Measurements from ENCODE around the gene TMBIM6.

TMBIM6 gene

DNA sequence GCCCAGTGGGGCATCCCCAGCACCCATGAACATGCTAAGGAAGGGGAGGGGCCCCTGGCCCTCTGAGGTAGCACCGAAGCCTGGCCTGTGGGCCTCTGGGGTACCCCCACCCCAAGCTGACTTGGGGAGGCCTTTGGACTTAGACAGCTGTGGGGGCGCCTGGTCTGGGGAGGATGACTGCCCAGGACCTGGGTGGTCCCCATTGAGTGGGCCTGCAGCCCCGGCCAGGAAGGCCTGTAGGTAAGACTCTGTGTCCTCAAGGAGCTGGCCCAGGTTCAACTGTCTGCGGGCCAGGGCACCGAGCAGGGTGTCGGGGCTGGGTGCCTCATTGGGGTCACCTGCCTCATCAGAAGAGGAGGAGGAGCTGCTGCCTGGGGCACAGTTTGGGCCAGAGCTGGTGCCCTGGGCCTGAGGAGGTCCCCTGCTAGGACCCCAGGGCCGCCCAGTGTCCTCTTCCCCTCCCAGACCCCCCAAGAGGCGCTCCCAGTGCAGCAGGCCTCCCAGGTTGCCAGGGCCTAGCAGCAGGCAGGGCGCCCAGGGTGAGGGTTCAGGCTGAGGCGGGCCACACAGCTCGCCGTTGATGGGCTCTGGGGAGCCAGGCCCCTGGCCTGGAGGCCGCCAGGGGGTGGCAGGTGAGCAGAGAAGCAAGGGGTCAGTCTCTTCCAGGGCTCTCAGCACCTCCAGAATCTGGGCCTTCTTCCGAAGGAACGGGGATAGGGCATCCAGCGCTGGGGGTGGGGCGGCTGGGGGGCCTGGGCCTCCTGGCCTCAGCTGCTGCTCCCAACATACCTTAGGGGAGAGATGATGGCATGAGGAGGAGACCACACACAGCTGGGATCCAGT is 55.5 kb downstream of the TMBIM6 start:
- DNase-seq (ENCODE audit: low read depth in 2 of 2, low spot score in 1 of 2), result no peak

DNA sequence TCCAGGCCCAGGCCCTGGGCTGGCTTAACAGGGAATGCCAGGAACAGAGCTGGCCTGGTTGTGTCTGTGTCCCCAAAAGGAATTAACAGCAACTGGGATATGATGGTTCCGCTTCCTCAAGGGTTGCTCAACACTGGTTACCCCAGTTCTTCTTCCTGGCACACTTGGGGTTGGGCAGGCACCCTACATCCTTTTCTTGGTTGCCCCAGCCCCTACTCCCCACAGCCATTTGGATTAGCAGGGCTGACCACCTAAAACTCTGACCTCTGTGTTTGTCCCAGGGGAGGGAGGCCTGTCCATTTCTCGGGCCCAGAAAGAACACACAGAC is 56.1 kb downstream of the TMBIM6 start:
- no peak for DNase-seq (ENCODE audit: low read depth in 2 of 2, low spot score in 1 of 2)

DNA sequence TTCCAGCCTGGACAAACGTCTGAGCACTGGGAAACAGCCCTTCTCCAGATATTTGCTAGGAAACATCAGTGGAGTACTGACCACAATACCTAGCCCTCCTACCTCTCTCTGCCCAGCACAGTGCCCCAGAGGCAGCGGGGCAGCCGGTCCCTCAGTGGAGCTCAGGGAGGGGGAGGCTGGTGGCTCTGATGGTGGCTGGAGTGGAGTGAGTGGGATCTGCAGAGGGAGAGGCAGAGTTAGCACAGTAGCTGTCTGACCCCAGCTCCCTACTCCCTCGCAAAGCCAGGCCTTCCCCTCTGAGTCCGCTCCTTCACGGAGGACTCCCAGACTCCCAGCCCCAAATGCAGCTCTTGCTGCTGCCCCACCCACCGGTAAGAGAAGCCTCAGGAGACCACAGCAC is 56.9 kb downstream of the TMBIM6 start:
- no peak for DNase-seq (ENCODE audit: low read depth in 2 of 2, low spot score in 1 of 2)

DNA sequence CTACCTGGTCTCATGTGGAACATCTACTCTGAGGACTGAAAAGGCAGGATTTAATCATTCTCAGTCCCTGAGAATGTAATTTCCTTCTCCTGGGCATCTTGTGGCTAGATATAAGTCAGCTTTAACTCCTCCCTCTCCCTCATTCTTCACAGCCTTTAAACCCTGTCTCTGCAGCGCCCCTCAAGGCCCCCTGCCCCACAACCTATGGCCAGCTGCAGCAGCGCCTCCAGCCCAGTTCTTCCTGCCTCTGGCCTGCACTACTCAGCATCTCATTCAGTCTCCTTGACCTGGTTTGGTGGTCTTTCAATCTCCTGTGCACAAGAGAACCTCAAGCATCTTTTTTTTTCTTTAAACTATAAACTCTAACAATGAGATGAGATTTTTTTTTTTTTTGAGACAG is 57.6 kb downstream of the TMBIM6 start:
- DNase-seq (ENCODE audit: low read depth in 2 of 2, low spot score in 1 of 2), result no peak

DNA sequence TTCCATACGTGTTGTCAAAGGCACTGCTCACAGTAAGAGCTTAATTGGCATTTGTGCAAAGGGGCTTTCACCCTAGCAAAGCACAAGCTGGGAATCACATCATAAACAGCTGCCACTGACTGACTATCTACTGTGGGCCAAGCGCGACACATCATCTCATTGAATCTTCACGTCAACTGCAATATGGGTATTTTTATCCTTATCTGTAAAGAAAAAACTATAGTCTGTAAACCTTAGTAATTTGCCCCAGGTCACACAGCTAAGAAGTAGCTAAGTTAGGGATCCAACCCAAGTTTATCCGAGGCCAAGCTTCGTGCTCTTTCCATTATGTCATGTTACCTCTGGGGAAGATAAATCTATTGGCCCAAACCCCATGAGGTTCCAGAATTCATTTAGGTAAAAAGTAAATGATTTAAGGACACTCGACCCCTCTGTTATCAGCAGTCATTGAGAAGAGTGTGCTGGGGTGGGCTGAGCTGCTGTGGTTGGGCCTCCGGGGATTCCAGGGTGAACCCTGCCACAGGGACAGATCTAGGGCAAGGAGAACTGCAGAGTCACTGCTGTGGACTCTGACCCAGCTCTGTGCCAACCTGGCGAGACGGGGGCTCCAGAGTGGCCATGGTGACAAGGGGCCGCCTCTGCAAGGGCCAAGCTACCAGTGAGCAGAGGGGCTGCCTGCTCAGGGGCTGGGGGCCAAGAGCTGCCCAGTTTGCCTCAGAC is 59.2 kb downstream of the TMBIM6 start:
- no peak for DNase-seq (ENCODE audit: low read depth in 2 of 2, low spot score in 1 of 2)

DNA sequence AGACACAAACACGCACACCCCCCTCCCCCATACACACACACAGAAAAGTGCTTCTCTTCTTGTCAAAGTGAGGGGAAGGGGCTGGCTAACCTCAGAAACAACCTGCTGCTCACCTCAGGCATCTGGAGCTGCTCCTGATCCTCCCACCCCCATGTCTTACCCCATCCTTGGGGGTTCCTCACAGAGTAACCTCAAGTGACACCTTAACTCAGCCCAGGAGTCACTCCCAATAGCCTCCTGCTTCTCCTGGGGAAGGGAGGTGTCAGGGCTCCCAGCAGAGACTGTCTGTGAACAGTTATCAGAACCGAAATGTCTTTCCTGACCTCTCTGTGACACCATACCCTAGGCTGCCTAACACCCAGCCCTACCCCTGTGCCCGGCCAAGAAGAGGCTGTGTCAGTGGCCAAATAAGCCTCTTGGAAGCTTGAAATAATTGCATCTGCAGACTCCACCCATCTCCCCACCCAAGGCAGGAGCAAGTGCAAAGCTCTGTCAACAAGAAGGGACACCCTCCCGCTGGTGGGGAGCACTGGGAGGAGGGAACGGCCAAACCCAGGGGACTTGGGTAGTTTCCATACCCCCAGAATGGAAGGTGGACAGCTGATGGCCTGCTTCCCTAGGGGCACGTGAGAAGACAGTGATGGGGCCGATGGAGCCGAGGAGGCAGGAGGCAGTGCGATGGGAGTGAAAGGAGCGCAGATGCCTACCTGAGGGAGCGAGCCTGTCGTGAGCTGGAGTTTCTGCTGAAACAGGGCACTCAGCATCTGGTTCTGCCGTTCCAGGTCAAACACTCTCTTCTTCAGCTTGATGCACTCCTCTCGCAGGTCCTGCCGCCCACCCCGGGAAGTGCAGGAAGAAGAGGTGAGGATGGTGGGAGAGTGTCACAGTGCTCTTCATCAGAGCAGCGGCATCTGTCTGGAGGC is 60.0 kb downstream of the TMBIM6 start:
- no peak for DNase-seq (ENCODE audit: low read depth in 2 of 2, low spot score in 1 of 2)

DNA sequence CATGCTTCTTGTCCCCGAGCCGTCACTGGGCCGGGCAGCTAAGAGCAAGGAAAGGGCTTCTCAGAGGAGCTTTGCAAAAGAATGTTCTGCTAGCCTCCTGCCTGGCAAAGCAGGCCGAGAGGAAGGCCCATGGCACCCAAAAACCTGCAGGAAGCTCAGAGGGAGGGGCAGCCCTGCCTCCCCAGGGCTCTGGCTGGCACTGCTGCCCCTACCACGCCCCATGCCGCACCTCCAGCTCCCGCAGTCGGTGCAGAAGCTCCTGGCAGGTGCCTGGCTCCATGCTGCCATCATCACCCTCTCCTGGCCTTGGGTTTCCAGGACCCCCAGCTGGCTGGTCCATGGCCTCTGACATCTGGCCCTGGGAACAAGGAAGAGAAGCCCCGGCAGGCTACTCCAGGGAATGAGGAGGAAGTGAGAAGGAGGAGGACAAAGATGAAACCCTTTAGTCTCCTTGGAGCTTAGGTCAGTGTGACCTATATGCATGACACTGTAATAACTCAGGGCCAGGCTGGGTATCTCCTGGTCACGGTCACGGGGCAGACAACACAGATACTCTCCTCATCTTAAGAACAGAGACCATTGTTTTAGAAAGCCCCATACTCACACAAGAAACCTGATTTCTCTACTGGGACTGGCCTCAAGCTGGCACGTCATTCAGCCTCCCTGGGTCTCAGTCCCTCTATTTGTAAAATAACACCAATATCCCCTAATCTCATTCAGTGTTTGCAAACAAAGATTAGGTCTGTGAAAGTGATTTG is 62.5 kb downstream of the TMBIM6 start:
- DNase-seq (ENCODE audit: low read depth in 2 of 2, low spot score in 1 of 2), result no peak

DNA sequence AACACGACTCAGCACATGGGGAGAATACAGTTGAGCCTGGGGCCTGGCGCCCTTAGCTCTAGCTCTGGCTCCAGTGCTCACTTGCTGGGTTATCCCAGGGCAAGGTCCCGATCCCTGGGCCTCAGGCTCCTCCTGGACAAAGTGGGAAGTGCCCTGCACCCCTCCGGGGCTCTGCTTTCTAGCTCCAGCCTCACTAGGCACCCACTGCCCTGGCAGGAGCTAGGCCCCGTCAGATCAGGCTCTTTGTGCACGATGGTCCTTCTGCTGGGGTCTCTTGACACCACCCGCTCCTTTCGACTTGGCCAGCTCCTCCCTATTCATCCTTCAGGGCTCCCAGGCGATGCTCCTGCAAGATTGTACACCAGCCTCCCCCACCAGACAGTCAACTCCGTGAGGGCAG is 63.5 kb downstream of the TMBIM6 start:
- no peak for DNase-seq (ENCODE audit: low read depth in 2 of 2, low spot score in 1 of 2)

DNA sequence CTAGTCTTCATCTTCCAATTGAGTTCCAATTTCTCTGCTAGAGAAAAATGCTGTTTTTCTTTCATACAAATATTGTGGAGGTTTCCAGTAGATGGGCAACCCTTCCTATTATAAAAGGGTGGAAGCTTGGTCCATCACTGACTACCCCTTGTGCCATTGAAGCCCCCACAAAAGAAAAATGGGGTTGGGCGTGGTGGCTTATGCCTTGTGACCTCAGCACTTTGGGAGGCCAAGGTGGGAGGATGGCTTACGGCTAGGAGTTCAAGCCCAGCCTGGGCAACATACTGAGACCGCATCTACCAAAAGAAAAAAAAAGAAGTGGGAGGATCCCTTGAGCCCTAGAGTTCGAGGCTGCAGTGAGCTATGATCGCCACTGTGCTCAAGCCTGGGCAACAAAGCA is 64.1 kb downstream of the TMBIM6 start:
- no peak for DNase-seq (ENCODE audit: low read depth in 2 of 2, low spot score in 1 of 2)

DNA sequence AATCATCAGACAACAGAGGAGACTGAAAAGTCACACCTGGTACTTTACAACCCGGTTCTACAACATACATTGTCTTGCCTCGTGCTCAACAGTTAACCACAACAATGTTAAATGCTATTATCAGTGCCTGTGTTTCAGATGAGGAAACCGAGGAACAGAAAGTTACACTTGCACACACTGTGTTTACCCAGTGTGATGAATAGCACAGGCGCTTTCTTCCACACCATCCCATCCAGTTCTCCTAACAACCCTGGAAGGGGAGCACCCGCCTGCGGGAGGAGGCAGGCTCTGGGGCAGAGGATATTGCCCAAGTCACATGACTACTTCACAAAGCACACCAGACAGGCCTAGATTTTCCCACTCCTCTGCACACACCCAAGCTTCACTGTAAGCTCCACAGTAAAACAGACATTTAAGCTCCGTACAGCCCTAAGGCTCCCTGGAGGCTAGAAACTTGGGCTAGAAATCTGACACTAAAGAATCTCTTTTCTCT is 65.0 kb downstream of the TMBIM6 start:
- no peak for DNase-seq (ENCODE audit: low read depth in 2 of 2, low spot score in 1 of 2)

DNA sequence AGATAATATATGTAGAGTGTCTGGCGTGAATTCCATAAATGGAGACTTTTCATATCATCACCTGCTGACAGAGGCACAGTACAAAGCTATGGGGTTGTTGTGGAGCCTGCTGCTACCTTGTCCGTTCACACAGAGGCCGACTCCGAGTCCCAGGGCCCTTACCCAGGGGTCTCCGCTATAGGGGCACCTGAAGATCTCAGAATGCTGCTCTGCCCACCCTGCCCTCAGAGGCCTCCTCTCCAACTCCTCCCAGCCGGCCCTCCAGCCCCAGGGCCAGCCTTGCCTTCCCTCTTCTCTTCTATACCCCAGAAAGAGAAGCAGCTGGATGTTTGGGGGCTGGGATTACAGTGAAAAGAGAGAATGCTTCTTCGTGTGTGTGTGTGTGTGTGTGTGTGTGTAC is 65.5 kb downstream of the TMBIM6 start:
- DNase-seq (ENCODE audit: low read depth in 2 of 2, low spot score in 1 of 2), result no peak

DNA sequence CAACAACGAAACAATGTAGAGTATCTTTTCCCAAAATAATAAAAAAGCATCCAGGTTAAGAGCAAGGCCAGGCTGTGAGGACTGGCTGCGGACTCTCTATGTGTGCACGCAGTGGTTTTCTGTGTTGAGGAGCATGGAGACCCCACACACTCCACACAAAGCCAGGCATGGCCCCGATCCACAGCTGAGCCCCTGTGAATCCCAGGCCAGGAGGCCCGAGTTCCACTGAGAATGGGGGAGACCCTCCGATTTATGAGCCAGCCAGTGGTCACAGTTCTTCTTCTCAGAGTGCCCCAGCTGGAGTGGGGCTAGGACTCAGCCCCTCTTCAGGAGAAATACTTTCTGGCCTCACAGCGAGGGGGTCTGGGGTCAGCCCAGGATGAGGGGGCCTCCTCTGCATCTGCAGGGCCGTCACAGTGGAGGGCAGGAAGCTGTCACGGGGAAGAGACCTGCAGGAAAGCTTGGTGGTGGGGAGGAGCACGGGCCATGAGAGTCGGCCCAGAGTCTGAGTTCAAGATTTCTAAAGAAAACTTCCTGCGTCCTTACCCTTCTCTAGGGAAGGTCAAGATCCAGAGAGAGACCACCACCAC is 66.7 kb downstream of the TMBIM6 start:
- DNase-seq (ENCODE audit: low read depth in 2 of 2, low spot score in 1 of 2), result no peak

DNA sequence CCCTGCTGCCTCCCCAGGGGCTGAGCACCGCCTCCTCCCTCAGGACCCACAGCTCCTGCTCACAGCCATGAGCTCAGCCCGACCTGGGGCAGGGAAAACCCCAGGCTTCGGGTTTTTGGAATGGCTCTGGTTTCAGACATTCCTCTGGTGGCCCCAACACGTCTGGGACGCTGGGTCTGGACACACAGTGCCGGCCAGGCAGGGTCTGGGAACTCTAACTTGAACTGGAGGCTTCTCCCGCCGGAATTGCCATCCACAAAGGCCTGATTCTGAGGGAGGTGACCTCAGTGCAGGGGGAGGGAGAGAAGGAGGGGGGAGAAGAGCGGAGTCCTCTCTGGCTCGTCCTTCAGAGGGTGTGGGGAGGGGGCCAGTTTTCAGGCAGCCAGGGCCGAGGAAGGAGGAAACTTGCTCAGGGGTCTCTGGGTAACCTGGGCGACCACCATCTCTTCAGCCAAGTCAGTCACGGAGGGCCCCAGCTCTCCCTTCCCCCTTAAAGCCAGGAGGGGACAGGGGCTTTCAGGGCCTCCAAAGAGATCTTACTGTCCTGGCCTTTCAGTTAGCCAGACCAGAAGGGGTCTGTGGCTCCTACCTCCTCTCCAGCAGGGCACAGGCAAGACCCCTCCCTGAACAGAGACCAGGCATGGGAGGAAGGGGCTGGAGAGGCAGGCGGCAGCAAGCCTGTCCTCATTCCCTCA is 67.5 kb downstream of the TMBIM6 start:
- no peak for DNase-seq (ENCODE audit: low read depth in 2 of 2, low spot score in 1 of 2)

DNA sequence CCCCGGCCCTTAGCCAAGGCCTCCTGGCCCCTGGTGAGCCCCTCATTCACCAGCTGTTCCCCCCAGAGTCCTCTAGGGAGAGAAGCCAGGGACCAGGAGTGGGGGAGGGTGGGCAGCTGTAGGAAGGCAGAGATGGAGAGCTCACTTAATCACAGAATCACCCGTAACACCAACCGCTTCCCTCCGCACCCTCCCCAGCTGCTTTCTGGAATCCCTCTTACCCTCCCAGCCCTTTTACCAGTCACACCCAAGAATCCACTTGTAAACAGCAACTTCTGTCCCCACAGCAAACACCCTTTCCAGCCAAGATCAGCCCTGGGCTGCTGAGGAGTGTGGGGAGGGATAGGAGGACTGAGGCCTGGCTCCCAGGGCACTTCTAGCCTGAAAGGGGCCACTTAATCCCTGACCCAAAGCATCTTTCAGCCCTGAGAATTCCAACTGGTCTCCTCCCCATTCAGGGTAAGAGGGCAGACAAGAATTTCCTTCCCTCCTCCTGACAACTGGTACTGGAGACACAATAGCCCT is 68.1 kb downstream of the TMBIM6 start:
- no peak for DNase-seq (ENCODE audit: low read depth in 2 of 2, low spot score in 1 of 2)

DNA sequence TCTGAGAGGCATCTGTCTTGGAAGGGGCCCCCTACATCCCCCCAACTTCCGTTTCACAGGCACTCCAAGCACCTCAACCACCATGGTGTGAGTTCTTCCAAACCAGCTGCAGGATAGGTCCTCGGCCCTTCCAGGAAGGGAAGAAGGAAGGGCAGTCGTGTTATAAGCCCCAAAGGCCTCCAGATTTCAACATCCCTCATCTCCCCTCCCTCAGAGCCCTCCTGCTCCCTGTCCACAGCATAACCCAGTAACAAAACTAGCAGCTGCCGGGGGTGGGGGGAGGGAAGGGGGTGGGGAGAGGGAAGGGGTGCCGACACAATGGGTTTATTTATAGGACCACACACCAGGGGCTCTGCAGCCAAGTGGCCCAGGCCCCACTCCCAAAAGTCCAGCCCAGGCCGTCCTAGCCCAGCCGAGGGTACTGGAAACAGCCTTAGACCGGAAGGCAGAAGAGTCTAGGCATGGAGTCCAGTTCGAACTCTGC is 68.6 kb downstream of the TMBIM6 start:
- no peak for DNase-seq (ENCODE audit: low read depth in 2 of 2, low spot score in 1 of 2)

DNA sequence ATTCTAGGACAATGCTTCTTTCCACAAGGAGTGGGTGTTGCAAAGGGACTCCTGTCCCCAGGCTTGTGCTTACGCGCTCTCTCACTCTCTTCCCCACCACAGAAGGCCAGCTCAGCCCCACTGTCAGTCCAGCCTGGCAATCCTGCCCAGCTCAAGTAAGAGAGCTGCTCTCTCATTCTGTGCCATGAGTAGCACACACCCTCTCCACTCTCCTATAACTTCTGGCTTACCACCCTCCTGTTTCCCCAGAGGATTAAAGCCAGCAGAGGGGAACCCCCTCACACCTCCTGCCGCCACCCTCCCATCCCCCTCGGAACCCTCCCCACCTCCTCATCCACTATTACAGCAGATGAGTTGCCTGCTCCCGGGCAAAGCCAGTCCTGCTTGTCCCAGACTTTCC is 69.8 kb downstream of the TMBIM6 start:
- no peak for DNase-seq (ENCODE audit: low read depth in 2 of 2, low spot score in 1 of 2)

DNA sequence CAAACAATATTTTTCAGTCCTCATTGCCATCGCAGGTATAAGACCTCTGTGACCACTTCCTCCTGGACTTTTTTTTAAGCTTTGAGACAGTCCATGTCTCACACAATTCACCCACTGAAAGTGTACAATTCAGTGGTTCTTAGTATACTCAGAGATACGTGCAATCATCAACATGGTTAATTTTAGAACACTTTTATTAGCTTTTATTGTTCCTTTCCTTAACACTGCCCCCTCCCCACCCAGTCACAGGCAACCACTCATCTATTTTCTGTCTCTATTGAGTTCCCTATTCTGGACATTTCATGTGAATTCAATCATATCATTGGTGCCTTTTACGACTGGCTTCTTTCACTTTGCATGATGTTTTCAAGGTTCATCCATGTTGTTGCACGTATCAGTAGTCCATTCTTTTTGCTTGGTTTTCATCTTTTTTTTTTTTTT is 70.6 kb downstream of the TMBIM6 start:
- DNase-seq (ENCODE audit: low read depth in 2 of 2, low spot score in 1 of 2), result no peak

DNA sequence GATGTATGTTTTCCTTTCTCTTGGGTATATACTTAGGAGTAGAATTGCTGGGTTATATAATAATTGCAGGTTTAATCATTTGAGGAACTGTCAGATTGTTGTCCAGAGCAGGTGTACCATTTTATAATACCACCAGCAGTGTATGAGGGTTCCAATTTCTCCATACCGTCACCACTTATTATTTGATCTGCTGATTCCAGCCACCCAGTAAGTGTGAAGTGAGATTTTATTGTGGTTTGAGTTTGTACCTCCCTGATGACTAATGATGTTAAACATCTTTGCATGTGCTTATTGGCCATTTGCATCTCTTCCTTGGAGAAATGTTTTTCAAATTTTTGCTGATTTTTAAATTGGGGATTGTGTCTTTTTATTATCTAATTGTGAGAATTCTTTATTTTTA is 71.8 kb downstream of the TMBIM6 start:
- DNase-seq (ENCODE audit: low read depth in 2 of 2, low spot score in 1 of 2), result no peak

Measured in stimulated activated CD8-positive, alpha-beta memory T cell treated with anti-CD3 and anti-CD28 coated beads, Interleukin-4, amount 100 ng/mL, for 1 hour (primary cell).